ENCODE measurements around the gene SLC12A7.

SLC12A7 gene

DNA sequence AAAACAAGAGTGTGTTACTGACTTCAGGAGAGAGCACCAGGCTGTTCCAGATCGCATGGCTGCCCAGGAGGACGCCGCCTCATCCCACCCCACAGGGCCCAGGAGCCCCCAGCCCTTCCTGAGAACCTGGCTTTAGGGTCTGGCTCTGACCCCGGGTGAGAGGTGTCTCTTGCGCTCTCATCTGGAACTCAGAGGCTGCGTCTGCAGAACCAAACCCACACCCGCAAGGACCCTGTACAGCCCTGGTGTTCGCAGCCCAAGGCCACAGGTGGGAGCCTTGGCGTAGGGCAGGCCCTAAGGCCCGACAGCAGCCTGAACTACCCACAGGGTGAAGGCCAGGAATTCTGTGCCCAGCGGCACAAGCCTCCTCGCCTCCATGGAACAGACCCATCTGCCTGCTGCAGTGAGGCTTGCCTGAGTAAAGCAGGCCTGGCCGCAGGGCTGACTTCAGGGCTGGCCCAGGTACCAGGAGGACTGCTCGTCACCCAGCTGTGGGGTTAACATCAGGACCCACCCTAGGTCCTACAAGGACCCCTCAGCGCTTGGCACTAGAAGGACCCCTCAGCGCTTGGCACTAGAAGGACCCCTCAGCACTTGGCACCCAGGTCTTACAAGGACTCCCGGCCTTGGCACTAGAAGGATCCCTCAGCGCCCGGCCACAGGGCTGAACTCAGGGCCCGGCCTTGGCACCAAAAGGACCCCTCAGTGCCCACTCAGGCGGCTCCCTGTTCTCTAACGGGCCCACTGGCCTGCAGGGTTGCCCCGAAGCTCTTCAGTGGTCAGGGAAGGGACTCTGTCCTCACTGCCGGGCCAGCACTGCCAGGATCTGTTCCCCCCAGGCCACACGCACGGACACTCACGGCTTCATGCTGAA, 55.0 kb downstream of the SLC12A7 start:
- TF ChIP-seq, protein P1, sequence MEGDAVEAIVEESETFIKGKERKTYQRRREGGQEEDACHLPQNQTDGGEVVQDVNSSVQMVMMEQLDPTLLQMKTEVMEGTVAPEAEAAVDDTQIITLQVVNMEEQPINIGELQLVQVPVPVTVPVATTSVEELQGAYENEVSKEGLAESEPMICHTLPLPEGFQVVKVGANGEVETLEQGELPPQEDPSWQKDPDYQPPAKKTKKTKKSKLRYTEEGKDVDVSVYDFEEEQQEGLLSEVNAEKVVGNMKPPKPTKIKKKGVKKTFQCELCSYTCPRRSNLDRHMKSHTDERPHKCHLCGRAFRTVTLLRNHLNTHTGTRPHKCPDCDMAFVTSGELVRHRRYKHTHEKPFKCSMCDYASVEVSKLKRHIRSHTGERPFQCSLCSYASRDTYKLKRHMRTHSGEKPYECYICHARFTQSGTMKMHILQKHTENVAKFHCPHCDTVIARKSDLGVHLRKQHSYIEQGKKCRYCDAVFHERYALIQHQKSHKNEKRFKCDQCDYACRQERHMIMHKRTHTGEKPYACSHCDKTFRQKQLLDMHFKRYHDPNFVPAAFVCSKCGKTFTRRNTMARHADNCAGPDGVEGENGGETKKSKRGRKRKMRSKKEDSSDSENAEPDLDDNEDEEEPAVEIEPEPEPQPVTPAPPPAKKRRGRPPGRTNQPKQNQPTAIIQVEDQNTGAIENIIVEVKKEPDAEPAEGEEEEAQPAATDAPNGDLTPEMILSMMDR (IDR thresholded peaks at IDR 0.05): no peak

- TF ChIP-seq, protein P1 (IDR thresholded peaks at IDR 0.05): no peak
These were observed 55.8 kb downstream of the SLC12A7 start for GRCh38 chr5:1055896-1056610.

DNA sequence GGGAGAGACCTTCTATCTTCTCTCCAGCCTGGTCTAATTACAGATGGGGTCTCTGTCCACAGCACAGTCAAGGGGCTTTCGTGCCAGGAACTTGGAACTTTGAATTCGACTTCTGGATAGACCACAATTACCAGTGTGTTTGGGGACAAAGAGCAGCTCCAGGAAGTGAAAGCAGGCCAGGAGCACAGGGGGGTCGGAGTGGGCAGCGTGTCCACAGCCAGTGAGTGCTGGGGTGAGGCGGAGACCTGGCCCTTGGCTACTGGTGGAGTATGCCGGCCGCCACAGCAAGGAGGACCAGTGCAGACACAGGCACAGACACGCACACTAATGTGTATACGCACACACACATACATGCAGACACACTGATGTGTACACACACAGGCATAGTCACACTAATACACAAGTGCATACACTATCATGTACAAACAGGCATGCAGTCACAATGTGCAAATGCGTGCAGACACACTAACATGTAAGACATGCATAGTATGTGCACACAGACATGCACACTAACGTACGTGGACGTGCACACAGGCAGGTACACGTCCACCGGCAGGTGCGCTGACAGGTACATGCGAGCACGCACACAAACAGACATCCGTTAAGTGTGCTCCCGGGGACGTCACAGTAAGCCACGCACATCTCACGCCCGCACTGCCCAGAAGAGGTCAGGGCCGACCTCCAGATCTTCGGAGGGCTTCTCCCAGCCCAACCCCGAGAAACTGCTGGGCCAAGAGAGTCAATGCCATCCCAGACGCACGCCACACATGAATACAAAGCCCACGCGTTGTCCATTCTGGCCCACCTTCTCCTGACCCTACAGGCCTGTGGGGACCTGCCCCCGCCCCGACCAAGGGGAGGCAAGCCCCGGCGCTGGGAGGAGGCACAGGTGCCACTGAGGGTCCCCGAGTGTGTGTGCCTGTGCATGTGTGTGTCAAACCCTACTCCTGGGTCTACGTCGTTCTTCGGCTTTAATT, 56.8 kb downstream of the SLC12A7 start:
- TF ChIP-seq, protein P1 (IDR thresholded peaks at IDR 0.05): no peak

DNA sequence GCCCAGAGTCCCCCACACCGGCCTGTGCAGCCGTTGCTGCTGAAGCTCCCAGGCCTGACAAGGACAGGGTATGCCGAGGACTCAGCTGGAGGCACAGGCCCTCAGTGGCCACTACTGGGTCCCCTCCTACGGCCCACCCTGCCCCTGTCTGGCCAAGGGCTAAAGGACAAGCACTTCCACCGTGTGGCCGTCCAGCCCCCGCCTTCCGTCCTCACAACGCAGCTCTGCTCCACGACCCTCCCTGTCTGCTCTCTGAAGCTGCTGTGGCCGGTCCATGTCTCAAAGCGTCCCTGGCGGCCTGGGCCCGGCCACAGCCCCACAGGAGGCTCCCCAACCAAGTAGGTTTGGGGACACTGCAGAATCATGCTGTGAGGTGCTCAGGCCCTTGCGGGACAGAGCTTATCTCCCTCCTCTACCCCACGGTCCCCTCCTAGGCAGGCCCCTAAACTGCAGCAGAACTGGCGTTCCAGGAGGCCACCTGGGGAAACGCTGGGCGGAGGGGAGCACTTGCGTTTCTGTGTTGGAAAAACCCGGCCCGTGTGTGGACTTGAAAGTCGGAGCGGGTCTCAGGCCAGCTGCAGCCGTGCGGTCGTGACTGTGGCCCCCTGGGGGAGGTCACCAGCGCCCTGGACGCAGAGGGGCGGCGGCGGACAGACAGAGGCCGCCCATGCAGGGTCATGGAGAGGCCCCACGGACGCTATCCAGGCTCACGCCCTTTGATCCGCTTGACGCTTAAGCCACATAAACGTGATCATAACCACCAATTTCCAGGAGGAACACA, 57.7 kb downstream of the SLC12A7 start:
- TF ChIP-seq, protein P1 (IDR thresholded peaks at IDR 0.05): no peak

- TF ChIP-seq, protein P1 (IDR thresholded peaks at IDR 0.05): no peak
These were observed 58.4 kb downstream of the SLC12A7 start for GRCh38 chr5:1053391-1054017.

GRCh38 chr5:1052641-1053390, 59.0 kb downstream of the SLC12A7 start:
- TF ChIP-seq, protein P1 (IDR thresholded peaks at IDR 0.05): no peak
